ENCODE measurements around the gene TMEM53.

TMEM53 gene

GRCh38 chr1:44609768-44610526 lies 64.3 kb downstream of the TMEM53 start:
- Histone ChIP-seq H2BK120ac (ENCODE audit: low read depth, low read length) (no peak overlapping the region), H3K27me3 (ENCODE audit: insufficient read depth, low read length, poor library complexity) (no peaks in the 10 kb centered on the region), H3K79me1 (ENCODE audit: low read length) (no peaks in the 10 kb centered on the region), H3K4ac (ENCODE audit: low read depth, low read length) (no peak overlapping the region), H3K27ac (ENCODE audit: low read depth, low read length) (no peak overlapping the region), H3K4me2 (ENCODE audit: low read length) (no peak overlapping the region), H3K23ac (ENCODE audit: low read length) (no peak overlapping the region), H3K18ac (ENCODE audit: low read length) (no peak overlapping the region), H2AK5ac (ENCODE audit: low read length) (no peak overlapping the region), H4K5ac (ENCODE audit: low read length) (no peak overlapping the region), H3K79me2 (ENCODE audit: control insufficient read depth, insufficient read depth, low read length) (no peaks in the 10 kb centered on the region), H3K4me1 (ENCODE audit: control insufficient read depth, low read depth, low read length) (no peaks in the 10 kb centered on the region), H3K9ac (ENCODE audit: low read length) (no peak overlapping the region), H3K56ac (ENCODE audit: low read length) (peak overlapping the region; percentile 11), H3K4me3 (ENCODE audit: low read length) (no peak overlapping the region), H4K8ac (ENCODE audit: low read depth, low read length) (no peak overlapping the region), H2BK5ac (ENCODE audit: low read length) (no peak overlapping the region), H2BK15ac (replicated peaks; ENCODE audit: low read depth) (no peak overlapping the region), H3K36me3 (ENCODE audit: control insufficient read depth, insufficient read depth, low read length) (no peaks in the 10 kb centered on the region)
- peak; percentile 52 for DNase-seq
- no CpG with 5 or more reads among the region's 25 CpGs for WGBS (ENCODE audit: extremely low coverage, insufficient coverage, low lambda C conversion rate)

- H4K8ac ChIP-seq (ENCODE audit: low read depth, low read length): no peak overlapping the region
- no peaks in the 10 kb centered on the region for H3K27me3 ChIP-seq (ENCODE audit: insufficient read depth, low read length, poor library complexity)
- no peak overlapping the region for H3K27ac ChIP-seq (ENCODE audit: low read depth, low read length)
- no peak overlapping the region for H3K23ac ChIP-seq (ENCODE audit: low read length)
- H3K79me2 ChIP-seq (ENCODE audit: control insufficient read depth, insufficient read depth, low read length): no peaks in the 10 kb centered on the region
- H2AK5ac ChIP-seq (ENCODE audit: low read length): no peak overlapping the region
- H3K9ac ChIP-seq (ENCODE audit: low read length): no peak overlapping the region
- no peak overlapping the region for H2BK120ac ChIP-seq (ENCODE audit: low read depth, low read length)
- no peaks in the 10 kb centered on the region for H3K79me1 ChIP-seq (ENCODE audit: low read length)
- no peak overlapping the region for H3K4me2 ChIP-seq (ENCODE audit: low read length)
- H3K4ac ChIP-seq (ENCODE audit: low read depth, low read length): no peak overlapping the region
- DNase-seq: peak; percentile 82
- no peak overlapping the region for H3K4me3 ChIP-seq (ENCODE audit: low read length)
- no peak overlapping the region for H2BK5ac ChIP-seq (ENCODE audit: low read length)
- no peak overlapping the region for H2BK15ac ChIP-seq (replicated peaks; ENCODE audit: low read depth)
- no peak overlapping the region for H3K18ac ChIP-seq (ENCODE audit: low read length)
- no peak overlapping the region for H3K56ac ChIP-seq (ENCODE audit: low read length)
- no peaks in the 10 kb centered on the region for H3K36me3 ChIP-seq (ENCODE audit: control insufficient read depth, insufficient read depth, low read length)
- no CpG with 5 or more reads among the region's 10 CpGs for WGBS (ENCODE audit: extremely low coverage, insufficient coverage, low lambda C conversion rate)
- H3K4me1 ChIP-seq (ENCODE audit: control insufficient read depth, low read depth, low read length): no peaks in the 10 kb centered on the region
- H4K5ac ChIP-seq (ENCODE audit: low read length): no peak overlapping the region
Observed at GRCh38 chr1:44609412-44609767, 64.9 kb downstream of the TMEM53 start.

GRCh38 chr1:44608141-44608540 lies 66.1 kb downstream of the TMEM53 start:
- DNase-seq: peak; percentile 44
- H3K4me2 ChIP-seq (ENCODE audit: low read length): no peak overlapping the region
- H4K5ac ChIP-seq (ENCODE audit: low read length): no peak overlapping the region
- no peaks in the 10 kb centered on the region for H3K79me1 ChIP-seq (ENCODE audit: low read length)
- H2BK5ac ChIP-seq (ENCODE audit: low read length): no peak overlapping the region
- no peak overlapping the region for H2AK5ac ChIP-seq (ENCODE audit: low read length)
- H2BK15ac ChIP-seq (replicated peaks; ENCODE audit: low read depth): no peak overlapping the region
- no peak overlapping the region for H3K56ac ChIP-seq (ENCODE audit: low read length)
- no peak overlapping the region for H3K27ac ChIP-seq (ENCODE audit: low read depth, low read length)
- no peak overlapping the region for H3K18ac ChIP-seq (ENCODE audit: low read length)
- no peaks in the 10 kb centered on the region for H3K36me3 ChIP-seq (ENCODE audit: control insufficient read depth, insufficient read depth, low read length)
- H3K4me3 ChIP-seq (ENCODE audit: low read length): no peak overlapping the region
- WGBS (ENCODE audit: extremely low coverage, insufficient coverage, low lambda C conversion rate): no CpG with 5 or more reads among the region's 6 CpGs
- no peak overlapping the region for H3K4ac ChIP-seq (ENCODE audit: low read depth, low read length)
- H3K79me2 ChIP-seq (ENCODE audit: control insufficient read depth, insufficient read depth, low read length): no peaks in the 10 kb centered on the region
- H3K27me3 ChIP-seq (ENCODE audit: insufficient read depth, low read length, poor library complexity): no peaks in the 10 kb centered on the region
- no peak overlapping the region for H3K23ac ChIP-seq (ENCODE audit: low read length)
- no peak overlapping the region for H2BK120ac ChIP-seq (ENCODE audit: low read depth, low read length)
- H3K9ac ChIP-seq (ENCODE audit: low read length): no peak overlapping the region
- no peaks in the 10 kb centered on the region for H3K4me1 ChIP-seq (ENCODE audit: control insufficient read depth, low read depth, low read length)
- no peak overlapping the region for H4K8ac ChIP-seq (ENCODE audit: low read depth, low read length)

- H3K79me2 ChIP-seq (ENCODE audit: control insufficient read depth, insufficient read depth, low read length): no peaks in the 10 kb centered on the region
- no peak overlapping the region for H2BK5ac ChIP-seq (ENCODE audit: low read length)
- no peak overlapping the region for H3K18ac ChIP-seq (ENCODE audit: low read length)
- no peaks in the 10 kb centered on the region for H3K4me1 ChIP-seq (ENCODE audit: control insufficient read depth, low read depth, low read length)
- H3K79me1 ChIP-seq (ENCODE audit: low read length): no peaks in the 10 kb centered on the region
- H2BK15ac ChIP-seq (replicated peaks; ENCODE audit: low read depth): no peak overlapping the region
- no peak overlapping the region for H2BK120ac ChIP-seq (ENCODE audit: low read depth, low read length)
- H3K56ac ChIP-seq (ENCODE audit: low read length): no peak overlapping the region
- H3K4me3 ChIP-seq (ENCODE audit: low read length): no peak overlapping the region
- H3K4me2 ChIP-seq (ENCODE audit: low read length): no peak overlapping the region
- no peaks in the 10 kb centered on the region for H3K27me3 ChIP-seq (ENCODE audit: insufficient read depth, low read length, poor library complexity)
- no CpG with 5 or more reads among the region's 8 CpGs for WGBS (ENCODE audit: extremely low coverage, insufficient coverage, low lambda C conversion rate)
- DNase-seq: no peak
- H3K27ac ChIP-seq (ENCODE audit: low read depth, low read length): no peak overlapping the region
- H3K4ac ChIP-seq (ENCODE audit: low read depth, low read length): no peak overlapping the region
- H3K9ac ChIP-seq (ENCODE audit: low read length): no peak overlapping the region
- H3K36me3 ChIP-seq (ENCODE audit: control insufficient read depth, insufficient read depth, low read length): no peaks in the 10 kb centered on the region
- no peak overlapping the region for H3K23ac ChIP-seq (ENCODE audit: low read length)
- H4K5ac ChIP-seq (ENCODE audit: low read length): no peak overlapping the region
- no peak overlapping the region for H4K8ac ChIP-seq (ENCODE audit: low read depth, low read length)
- no peak overlapping the region for H2AK5ac ChIP-seq (ENCODE audit: low read length)
Observed at GRCh38 chr1:44606701-44607281, 67.5 kb downstream of the TMEM53 start.

DNA sequence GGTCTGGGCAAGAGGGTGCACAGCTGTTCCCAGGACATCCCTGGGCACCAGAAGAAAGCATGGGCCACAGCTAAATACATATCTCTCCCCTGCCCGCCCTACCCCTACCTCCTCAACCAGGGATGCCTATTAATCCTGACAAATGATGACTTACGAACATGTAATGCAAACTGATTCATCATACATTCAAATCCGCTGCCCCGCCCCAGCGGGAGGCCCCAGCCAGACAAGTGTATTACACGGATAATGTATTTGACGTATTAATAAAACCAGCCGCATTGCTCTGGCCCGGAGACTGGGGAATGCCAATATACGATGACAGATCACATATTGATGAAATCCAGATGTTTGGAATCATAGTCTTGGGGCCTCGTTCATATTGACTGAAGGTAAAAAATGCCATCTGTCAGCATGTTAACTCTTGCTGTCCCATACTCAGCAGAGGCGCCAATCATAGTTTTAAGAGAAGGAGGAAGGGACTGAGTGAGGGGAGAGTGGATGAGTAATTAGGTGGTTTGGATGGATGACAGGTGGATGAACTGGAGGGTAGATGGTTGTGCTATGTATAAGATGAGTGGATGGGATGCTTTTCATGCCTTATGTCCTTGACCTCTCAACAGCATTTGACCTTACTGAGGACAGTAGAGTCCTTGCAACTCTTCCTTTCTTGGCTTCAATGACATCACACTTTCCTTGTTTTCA lies 68.2 kb downstream of the TMEM53 start:
- no peak overlapping the region for H3K56ac ChIP-seq (ENCODE audit: low read length)
- WGBS (ENCODE audit: extremely low coverage, insufficient coverage, low lambda C conversion rate): no CpG with 5 or more reads among the region's 12 CpGs
- H3K4me3 ChIP-seq (ENCODE audit: low read length): no peak overlapping the region
- H3K9ac ChIP-seq (ENCODE audit: low read length): no peak overlapping the region
- no peak overlapping the region for H3K27ac ChIP-seq (ENCODE audit: low read depth, low read length)
- no peak overlapping the region for H2BK120ac ChIP-seq (ENCODE audit: low read depth, low read length)
- H2BK5ac ChIP-seq (ENCODE audit: low read length): no peak overlapping the region
- no peak overlapping the region for H4K8ac ChIP-seq (ENCODE audit: low read depth, low read length)
- H3K27me3 ChIP-seq (ENCODE audit: insufficient read depth, low read length, poor library complexity): no peaks in the 10 kb centered on the region
- no peaks in the 10 kb centered on the region for H3K79me1 ChIP-seq (ENCODE audit: low read length)
- H3K23ac ChIP-seq (ENCODE audit: low read length): no peak overlapping the region
- H3K4me1 ChIP-seq (ENCODE audit: control insufficient read depth, low read depth, low read length): no peaks in the 10 kb centered on the region
- no peak overlapping the region for H2BK15ac ChIP-seq (replicated peaks; ENCODE audit: low read depth)
- DNase-seq: no peak
- no peak overlapping the region for H3K4ac ChIP-seq (ENCODE audit: low read depth, low read length)
- H3K36me3 ChIP-seq (ENCODE audit: control insufficient read depth, insufficient read depth, low read length): no peaks in the 10 kb centered on the region
- no peak overlapping the region for H3K4me2 ChIP-seq (ENCODE audit: low read length)
- H4K5ac ChIP-seq (ENCODE audit: low read length): no peak overlapping the region
- no peak overlapping the region for H2AK5ac ChIP-seq (ENCODE audit: low read length)
- H3K18ac ChIP-seq (ENCODE audit: low read length): no peak overlapping the region
- H3K79me2 ChIP-seq (ENCODE audit: control insufficient read depth, insufficient read depth, low read length): no peaks in the 10 kb centered on the region
